Activated naive CD8-positive, alpha-beta T cell (primary cell): ENCODE data around the gene OR11A1.

Source experiments
- H3K27ac Mint-ChIP-seq: one replicate; pipeline ENCODE4 v1.8.0; 2021; ENCODE audit warnings: mixed read lengths
- H3K27me3 Mint-ChIP-seq: one replicate; pipeline ENCODE4 v1.8.0; 2021; ENCODE audit warnings: mixed read lengths
- H3K36me3 Mint-ChIP-seq: one replicate; pipeline ENCODE4 v1.8.0; 2021; ENCODE audit warnings: mixed read lengths
- H3K4me1 Mint-ChIP-seq: one replicate; pipeline ENCODE4 v1.8.0; 2021; ENCODE audit warnings: low read depth, mixed read lengths
- H3K4me3 Mint-ChIP-seq: one replicate; pipeline ENCODE4 v1.8.0; 2021; ENCODE audit warnings: mild to moderate bottlenecking, mixed read lengths
- H3K9me3 Mint-ChIP-seq: one replicate; pipeline ENCODE4 v1.8.0; 2021; ENCODE audit warnings: low read depth, mixed read lengths

Gene OR11A1

GRCh38 chr6:29456971-29457370, at the start of gene OR11A1, which contains the start of gene OR2H1:
OR11A1 (minus strand) TSS chr6:29457071; CDS start chr6:29427641, 29,430 bp downstream.
OR2H1 (plus strand) TSS chr6:29457155; CDS start chr6:29461770, 4,615 bp downstream.
- H3K4me3 Mint-ChIP-seq: no peak within 1 kb of the TSS
- peaks cover 3% of the 10 kb centered on the region for H3K27me3 Mint-ChIP-seq
- no peaks in the 10 kb centered on the region for H3K36me3 Mint-ChIP-seq
- H3K27ac Mint-ChIP-seq: no peak within 1 kb of the TSS
- H3K4me1 Mint-ChIP-seq: no peaks in the 10 kb centered on the region
- H3K9me3 Mint-ChIP-seq: no peaks in the 10 kb centered on the region

- Mint-ChIP-seq H3K9me3 (no peaks in the 10 kb centered on the region), H3K4me1 (no peaks in the 10 kb centered on the region), H3K27me3 (peaks cover 9% of the 10 kb centered on the region), H3K4me3 (no peak overlapping the region), H3K27ac (no peak overlapping the region), H3K36me3 (no peaks in the 10 kb centered on the region)
Observed at GRCh38 chr6:29506446-29507067, 49.7 kb upstream of the OR11A1 start.

GRCh38 chr6:29505808-29506207, 48.9 kb upstream of the OR11A1 start:
- Mint-ChIP-seq H3K4me1 (no peaks in the 10 kb centered on the region), H3K36me3 (no peaks in the 10 kb centered on the region), H3K9me3 (no peaks in the 10 kb centered on the region), H3K4me3 (no peak overlapping the region), H3K27ac (no peak overlapping the region), H3K27me3 (peaks cover 10% of the 10 kb centered on the region)

- Mint-ChIP-seq H3K9me3 (no peaks in the 10 kb centered on the region), H3K4me1 (no peaks in the 10 kb centered on the region), H3K27me3 (peaks cover 12% of the 10 kb centered on the region), H3K36me3 (no peaks in the 10 kb centered on the region), H3K27ac (no peak overlapping the region), H3K4me3 (no peak overlapping the region)
Observed at GRCh38 chr6:29504961-29505360, 48.1 kb upstream of the OR11A1 start.

GRCh38 chr6:29502597-29502996, 45.7 kb upstream of the OR11A1 start:
- H3K36me3 Mint-ChIP-seq: no peaks in the 10 kb centered on the region
- H3K9me3 Mint-ChIP-seq: no peaks in the 10 kb centered on the region
- no peak overlapping the region for H3K27ac Mint-ChIP-seq
- H3K4me1 Mint-ChIP-seq: no peaks in the 10 kb centered on the region
- H3K27me3 Mint-ChIP-seq: peaks cover 12% of the 10 kb centered on the region
- H3K4me3 Mint-ChIP-seq: no peak overlapping the region

- Mint-ChIP-seq H3K4me1 (no peaks in the 10 kb centered on the region), H3K36me3 (no peaks in the 10 kb centered on the region), H3K9me3 (no peaks in the 10 kb centered on the region), H3K27ac (no peak overlapping the region), H3K4me3 (no peak overlapping the region), H3K27me3 (peaks cover 12% of the 10 kb centered on the region)
Observed at GRCh38 chr6:29502181-29502580, 45.3 kb upstream of the OR11A1 start.

- Mint-ChIP-seq H3K36me3 (no peaks in the 10 kb centered on the region), H3K4me3 (no peak overlapping the region), H3K27me3 (peaks cover 20% of the 10 kb centered on the region), H3K9me3 (no peaks in the 10 kb centered on the region), H3K4me1 (no peaks in the 10 kb centered on the region), H3K27ac (no peak overlapping the region)
Observed at GRCh38 chr6:29501106-29501505, 44.2 kb upstream of the OR11A1 start.

GRCh38 chr6:29500594-29500993, 43.7 kb upstream of the OR11A1 start:
- Mint-ChIP-seq H3K27ac (no peak overlapping the region), H3K27me3 (peaks cover 20% of the 10 kb centered on the region), H3K4me1 (no peaks in the 10 kb centered on the region), H3K9me3 (no peaks in the 10 kb centered on the region), H3K4me3 (no peak overlapping the region), H3K36me3 (no peaks in the 10 kb centered on the region)

GRCh38 chr6:29499704-29500103, 42.8 kb upstream of the OR11A1 start:
- no peak overlapping the region for H3K27ac Mint-ChIP-seq
- H3K27me3 Mint-ChIP-seq: peaks cover 20% of the 10 kb centered on the region
- no peaks in the 10 kb centered on the region for H3K9me3 Mint-ChIP-seq
- H3K36me3 Mint-ChIP-seq: no peaks in the 10 kb centered on the region
- no peak overlapping the region for H3K4me3 Mint-ChIP-seq
- no peaks in the 10 kb centered on the region for H3K4me1 Mint-ChIP-seq

- H3K4me3 Mint-ChIP-seq: no peak overlapping the region
- no peaks in the 10 kb centered on the region for H3K36me3 Mint-ChIP-seq
- H3K27me3 Mint-ChIP-seq: peaks cover 16% of the 10 kb centered on the region
- H3K27ac Mint-ChIP-seq: no peak overlapping the region
- H3K4me1 Mint-ChIP-seq: no peaks in the 10 kb centered on the region
- H3K9me3 Mint-ChIP-seq: no peaks in the 10 kb centered on the region
Observed at GRCh38 chr6:29496961-29497360, 40.1 kb upstream of the OR11A1 start.

GRCh38 chr6:29495571-29495970, 38.7 kb upstream of the OR11A1 start:
- H3K36me3 Mint-ChIP-seq: no peaks in the 10 kb centered on the region
- peaks cover 14% of the 10 kb centered on the region for H3K27me3 Mint-ChIP-seq
- H3K4me3 Mint-ChIP-seq: no peak overlapping the region
- H3K27ac Mint-ChIP-seq: no peak overlapping the region
- H3K4me1 Mint-ChIP-seq: no peaks in the 10 kb centered on the region
- H3K9me3 Mint-ChIP-seq: no peaks in the 10 kb centered on the region

GRCh38 chr6:29494131-29494530, 37.3 kb upstream of the OR11A1 start:
- Mint-ChIP-seq H3K36me3 (no peaks in the 10 kb centered on the region), H3K4me3 (no peak overlapping the region), H3K9me3 (no peaks in the 10 kb centered on the region), H3K27ac (no peak overlapping the region), H3K27me3 (peaks cover 16% of the 10 kb centered on the region), H3K4me1 (no peaks in the 10 kb centered on the region)

- H3K4me1 Mint-ChIP-seq: no peaks in the 10 kb centered on the region
- H3K27me3 Mint-ChIP-seq: peaks cover 16% of the 10 kb centered on the region
- no peak overlapping the region for H3K27ac Mint-ChIP-seq
- H3K36me3 Mint-ChIP-seq: no peaks in the 10 kb centered on the region
- no peaks in the 10 kb centered on the region for H3K9me3 Mint-ChIP-seq
- no peak overlapping the region for H3K4me3 Mint-ChIP-seq
Observed at GRCh38 chr6:29493261-29493660, 36.4 kb upstream of the OR11A1 start.

GRCh38 chr6:29491574-29491973, 34.7 kb upstream of the OR11A1 start:
- peaks cover 18% of the 10 kb centered on the region for H3K27me3 Mint-ChIP-seq
- H3K4me3 Mint-ChIP-seq: no peak overlapping the region
- H3K27ac Mint-ChIP-seq: no peak overlapping the region
- H3K9me3 Mint-ChIP-seq: no peaks in the 10 kb centered on the region
- no peaks in the 10 kb centered on the region for H3K36me3 Mint-ChIP-seq
- H3K4me1 Mint-ChIP-seq: no peaks in the 10 kb centered on the region

- Mint-ChIP-seq H3K36me3 (no peaks in the 10 kb centered on the region), H3K27me3 (peaks cover 15% of the 10 kb centered on the region), H3K4me3 (no peak overlapping the region), H3K4me1 (no peaks in the 10 kb centered on the region), H3K27ac (no peak overlapping the region), H3K9me3 (no peaks in the 10 kb centered on the region)
Observed at GRCh38 chr6:29490552-29490951, 33.7 kb upstream of the OR11A1 start.

GRCh38 chr6:29490055-29490454, 33.2 kb upstream of the OR11A1 start:
- no peaks in the 10 kb centered on the region for H3K4me1 Mint-ChIP-seq
- H3K36me3 Mint-ChIP-seq: no peaks in the 10 kb centered on the region

More at GRCh38 chr6:29490055-29490454, 33.2 kb upstream of the OR11A1 start:
- H3K27ac Mint-ChIP-seq: no peak overlapping the region
- no peaks in the 10 kb centered on the region for H3K9me3 Mint-ChIP-seq
- no peak overlapping the region for H3K4me3 Mint-ChIP-seq
- H3K27me3 Mint-ChIP-seq: peaks cover 15% of the 10 kb centered on the region
